Liver (tissue), 3 donors: ENCODE measurements around the gene MYO15A.

Experiments used
- CTCF ChIP-seq: fragments of 150-350 bp; IDR thresholded peaks from 2 replicates; pipeline ENCODE4 v1.5.1; 2017; ENCODE audit warnings: improper control_type of control experiment, low read depth, low read length; ENCODE audit not compliant: missing input control
- EGR1 ChIP-seq, 2 donors: IDR thresholded peaks; 2 replicates each; pipeline ENCODE4 v1.6.1; 2016 to 2018; ENCODE audit warnings: antibody characterized with exemption in 2 of 2, low read depth in 2 of 2
- GABPA ChIP-seq, 2 donors: IDR thresholded peaks in 1 of 2; conservative IDR thresholded peaks in 1 of 2; 2 replicates each; pipeline ENCODE4 v1.6.1; 2016; ENCODE audit warnings: antibody characterized with exemption in 2 of 2, mild to moderate bottlenecking in 1 of 2, moderate library complexity in 1 of 2
- RAD21 ChIP-seq, 2 donors: IDR thresholded peaks; 2 replicates each; pipeline ENCODE4 v1.6.1; 2016; ENCODE audit warnings: antibody characterized with exemption in 2 of 2, mild to moderate bottlenecking in 2 of 2
- REST ChIP-seq: IDR thresholded peaks from 2 replicates; pipeline ENCODE4 v1.6.1; 2016; ENCODE audit warnings: antibody characterized with exemption, mild to moderate bottlenecking
- RXRA ChIP-seq, 2 donors: IDR thresholded peaks; 2 replicates each; pipeline ENCODE4 v1.6.1; 2017 to 2018; ENCODE audit warnings: antibody characterized with exemption in 2 of 2, mild to moderate bottlenecking in 1 of 2
- TAF1 ChIP-seq: conservative IDR thresholded peaks from 2 replicates; pipeline ENCODE4 v1.6.1; 2016; ENCODE audit warnings: antibody characterized with exemption, mild to moderate bottlenecking
- YY1 ChIP-seq: IDR thresholded peaks from 2 replicates; pipeline ENCODE4 v1.6.1; 2016; ENCODE audit warnings: antibody characterized with exemption, mild to moderate bottlenecking
- ZBTB33 ChIP-seq: IDR thresholded peaks from 2 replicates; pipeline ENCODE4 v1.6.1; 2016; ENCODE audit warnings: antibody characterized with exemption
- donor health status: healthy.
- donor health status: healthy.

GRCh38 chr17:18224387-18225120 is 116.0 kb downstream of the MYO15A start:
- TF ChIP-seq CTCF (no peak), GABPA (IDR thresholded peaks at IDR 0.05 in 1 of 2, conservative IDR thresholded peaks at IDR 0.05 in 1 of 2) (no peak), RAD21 (IDR thresholded peaks at IDR 0.05) (no peak), EGR1 (IDR thresholded peaks at IDR 0.05; ENCODE audit: low read depth in 2 of 2) (no peak), TAF1 (no peak), RXRA (IDR thresholded peaks at IDR 0.05) (no peak), REST (no peak), YY1 (no peak), ZBTB33 (no peak)
